GM10266 (cell line): ENCODE data around the gene ANKRD63.

Source experiments
- DNase-seq: peaks from one replicate; pipeline ENCODE4 v3.0.0; 2012; ENCODE audit errors: extremely low spot score
- CTCF ChIP-seq: IDR thresholded peaks from 2 replicates; pipeline ENCODE4 v1.5.1; 2012; ENCODE audit warnings: mild to moderate bottlenecking, low read depth; ENCODE audit not compliant: control insufficient read depth, insufficient read depth; ENCODE audit errors: missing control alignments

ANKRD63 gene

GRCh38 chr15:40246496-40247280, 36.2 kb downstream of the ANKRD63 start:
- no peak for TF ChIP-seq CTCF
- no peak for DNase-seq

GRCh38 chr15:40245666-40246450, 37.0 kb downstream of the ANKRD63 start:
- no peak for DNase-seq
- TF ChIP-seq CTCF = no peak

- TF ChIP-seq CTCF = no peak
- no peak for DNase-seq
Measured at GRCh38 chr15:40244961-40245523, 37.8 kb downstream of the ANKRD63 start.

- DNase-seq = peak; percentile 7
- no peak for TF ChIP-seq CTCF
Measured at GRCh38 chr15:40243126-40243810, 39.6 kb downstream of the ANKRD63 start.

- TF ChIP-seq CTCF = no peak
- DNase-seq = peak; percentile 7
Measured at GRCh38 chr15:40242601-40243000, 40.3 kb downstream of the ANKRD63 start.

- TF ChIP-seq CTCF = no peak
- DNase-seq = peak; percentile 8
Measured at GRCh38 chr15:40242213-40242599, 40.7 kb downstream of the ANKRD63 start.
